ENCODE data around the gene BANK1. TPM values are rescaled to one million over a fixed set of nuclear protein-coding genes. Genes with fewer than 3 reads are reported as not detected.

The BANK1 gene
- total RNA-seq, 2 experiments from 2014 or later: not detected

DNA sequence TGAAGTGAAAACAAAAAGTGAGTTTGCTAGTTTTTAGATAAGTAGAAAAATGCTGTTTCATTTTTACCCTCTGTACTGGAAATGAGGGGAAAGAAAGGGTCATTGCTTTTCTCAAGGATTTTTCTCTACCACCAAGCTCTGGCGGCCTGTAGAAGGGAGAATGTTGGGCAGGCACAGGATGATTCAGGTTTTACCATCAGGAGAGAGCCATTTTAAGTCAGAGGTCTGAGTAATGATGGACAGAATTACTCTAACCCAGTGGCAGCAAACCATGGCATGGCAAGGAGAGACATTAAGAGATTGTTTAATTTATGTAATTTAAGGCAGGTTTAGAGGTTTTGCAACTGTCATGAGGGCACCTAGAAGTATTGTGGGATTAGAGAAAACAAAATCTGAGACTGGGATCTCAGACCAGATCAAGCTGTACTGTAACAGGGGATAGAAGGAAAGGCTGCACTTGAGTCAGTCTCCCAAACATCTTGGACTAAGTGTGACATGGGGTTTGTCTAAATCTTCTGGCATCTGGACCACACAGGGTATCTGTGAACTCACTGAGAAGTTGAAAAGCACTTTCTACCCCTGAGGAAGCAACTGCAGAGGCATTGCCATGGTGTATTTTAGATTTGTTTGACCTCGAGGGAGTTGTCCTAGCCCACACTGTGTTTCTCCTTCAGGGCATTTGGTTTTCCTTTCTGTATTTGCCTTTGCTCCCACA lies 81.6 kb downstream of the BANK1 start:
- no peak overlapping the region for H3K27ac ChIP-seq (ENCODE audit: low read depth, low read length, poor library complexity, severe bottlenecking)
- BruUV-seq (replicated peaks): no TSS peak
- H3K79me2 ChIP-seq (ENCODE audit: insufficient read depth, low read depth, low read length): no peaks in the 10 kb centered on the region
- no peaks in the 10 kb centered on the region for H3K36me3 ChIP-seq (ENCODE audit: insufficient read depth, low read length)
- H4K20me1 ChIP-seq (ENCODE audit: insufficient read depth, low read length): no peaks in the 10 kb centered on the region
- no peak overlapping the region for H3K4me3 ChIP-seq (ENCODE audit: low read depth, low read length, poor library complexity, severe bottlenecking)
- H3K4me1 ChIP-seq (ENCODE audit: insufficient read depth, low read length, poor library complexity, severe bottlenecking): no peaks in the 10 kb centered on the region
- POLR2A ChIA-PET: no interaction called here
- no peaks in the 10 kb centered on the region for H3K9me3 ChIP-seq (ENCODE audit: low read length)
- H3K4me2 ChIP-seq (ENCODE audit: low read length): no peak overlapping the region
- CTCF ChIA-PET (ENCODE audit: unreplicated experiment): no interaction called here
- no peak for DNase-seq (ENCODE audit: low spot score)
- H2AFZ ChIP-seq (ENCODE audit: low read length): no peak overlapping the region
- H3K9me2 ChIP-seq (ENCODE audit: insufficient read depth, low read length): no peaks in the 10 kb centered on the region
- TF ChIP-seq, protein P1, sequence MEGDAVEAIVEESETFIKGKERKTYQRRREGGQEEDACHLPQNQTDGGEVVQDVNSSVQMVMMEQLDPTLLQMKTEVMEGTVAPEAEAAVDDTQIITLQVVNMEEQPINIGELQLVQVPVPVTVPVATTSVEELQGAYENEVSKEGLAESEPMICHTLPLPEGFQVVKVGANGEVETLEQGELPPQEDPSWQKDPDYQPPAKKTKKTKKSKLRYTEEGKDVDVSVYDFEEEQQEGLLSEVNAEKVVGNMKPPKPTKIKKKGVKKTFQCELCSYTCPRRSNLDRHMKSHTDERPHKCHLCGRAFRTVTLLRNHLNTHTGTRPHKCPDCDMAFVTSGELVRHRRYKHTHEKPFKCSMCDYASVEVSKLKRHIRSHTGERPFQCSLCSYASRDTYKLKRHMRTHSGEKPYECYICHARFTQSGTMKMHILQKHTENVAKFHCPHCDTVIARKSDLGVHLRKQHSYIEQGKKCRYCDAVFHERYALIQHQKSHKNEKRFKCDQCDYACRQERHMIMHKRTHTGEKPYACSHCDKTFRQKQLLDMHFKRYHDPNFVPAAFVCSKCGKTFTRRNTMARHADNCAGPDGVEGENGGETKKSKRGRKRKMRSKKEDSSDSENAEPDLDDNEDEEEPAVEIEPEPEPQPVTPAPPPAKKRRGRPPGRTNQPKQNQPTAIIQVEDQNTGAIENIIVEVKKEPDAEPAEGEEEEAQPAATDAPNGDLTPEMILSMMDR (conservative IDR thresholded peaks at IDR 0.05; ENCODE audit: low read length): no peak
- no peak for TF ChIP-seq EZH2phosphoT487 (IDR thresholded peaks at IDR 0.05; ENCODE audit: borderline replicate concordance, low read depth, low read length)
- intact Hi-C loops (cut with micrococcal nuclease; ENCODE audit: unreplicated experiment): no loop called here

DNA sequence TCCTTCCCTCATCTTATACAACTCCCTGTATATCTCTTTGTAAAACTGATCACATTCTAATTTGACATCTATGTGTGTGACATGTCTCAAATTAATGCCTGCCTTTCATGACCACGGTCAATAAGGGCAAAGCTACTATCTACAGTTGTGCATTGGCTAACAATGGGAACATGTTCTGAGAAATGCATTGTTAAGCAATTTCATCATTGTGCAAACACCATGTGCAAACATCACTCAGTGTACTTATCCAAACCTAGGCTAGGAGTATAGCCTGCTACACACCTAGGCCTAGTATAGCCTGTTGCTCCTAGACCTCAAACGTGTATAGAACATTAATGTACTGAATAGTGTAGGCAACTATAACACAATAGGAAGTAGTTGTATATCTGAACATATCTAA lies 95.0 kb downstream of the BANK1 start:
- Histone ChIP-seq H3K4me3 (ENCODE audit: low read depth, low read length, poor library complexity, severe bottlenecking) (no peak overlapping the region), H3K4me1 (ENCODE audit: insufficient read depth, low read length, poor library complexity, severe bottlenecking) (no peaks in the 10 kb centered on the region), H2AFZ (ENCODE audit: low read length) (no peak overlapping the region), H3K9me2 (ENCODE audit: insufficient read depth, low read length) (no peaks in the 10 kb centered on the region), H3K4me2 (ENCODE audit: low read length) (no peak overlapping the region), H3K36me3 (ENCODE audit: insufficient read depth, low read length) (no peaks in the 10 kb centered on the region), H3K9me3 (ENCODE audit: low read length) (no peaks in the 10 kb centered on the region), H3K79me2 (ENCODE audit: insufficient read depth, low read depth, low read length) (no peaks in the 10 kb centered on the region), H4K20me1 (ENCODE audit: insufficient read depth, low read length) (no peaks in the 10 kb centered on the region), H3K27ac (ENCODE audit: low read depth, low read length, poor library complexity, severe bottlenecking) (no peak overlapping the region)
- no peak for DNase-seq (ENCODE audit: low spot score)
- ChIA-PET CTCF (ENCODE audit: unreplicated experiment) (no interaction called here), POLR2A (no interaction called here)
- TF ChIP-seq, protein P1 (conservative IDR thresholded peaks at IDR 0.05; ENCODE audit: low read length): no peak
- no peak for TF ChIP-seq EZH2phosphoT487 (IDR thresholded peaks at IDR 0.05; ENCODE audit: borderline replicate concordance, low read depth, low read length)
- intact Hi-C loops (cut with micrococcal nuclease; ENCODE audit: unreplicated experiment): no loop called here
- no TSS peak for BruUV-seq (replicated peaks)

DNA sequence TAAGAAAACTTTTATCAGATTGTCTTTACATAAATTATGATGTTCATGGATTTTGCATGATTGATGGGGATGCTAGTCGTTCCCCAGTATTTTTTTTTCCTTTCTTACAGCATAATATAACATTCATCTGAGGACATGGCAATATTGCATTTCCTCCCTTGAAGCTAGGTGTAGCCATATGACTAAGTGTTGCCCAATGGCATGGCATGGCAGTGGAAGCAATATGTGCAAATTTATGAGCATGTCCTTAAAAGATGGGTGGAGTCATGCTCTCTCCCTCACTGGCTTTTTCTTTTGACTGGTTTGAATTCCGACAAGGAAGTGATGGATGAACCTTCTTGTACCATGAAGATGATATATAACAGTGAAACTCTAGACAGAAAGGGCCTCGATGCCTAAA lies 96.3 kb downstream of the BANK1 start:
- Histone ChIP-seq H3K4me1 (ENCODE audit: insufficient read depth, low read length, poor library complexity, severe bottlenecking) (no peaks in the 10 kb centered on the region), H3K9me2 (ENCODE audit: insufficient read depth, low read length) (no peaks in the 10 kb centered on the region), H3K4me3 (ENCODE audit: low read depth, low read length, poor library complexity, severe bottlenecking) (no peak overlapping the region), H2AFZ (ENCODE audit: low read length) (no peak overlapping the region), H3K27ac (ENCODE audit: low read depth, low read length, poor library complexity, severe bottlenecking) (no peak overlapping the region), H3K79me2 (ENCODE audit: insufficient read depth, low read depth, low read length) (no peaks in the 10 kb centered on the region), H4K20me1 (ENCODE audit: insufficient read depth, low read length) (no peaks in the 10 kb centered on the region), H3K36me3 (ENCODE audit: insufficient read depth, low read length) (no peaks in the 10 kb centered on the region), H3K4me2 (ENCODE audit: low read length) (no peak overlapping the region), H3K9me3 (ENCODE audit: low read length) (no peaks in the 10 kb centered on the region)
- POLR2A ChIA-PET: interaction anchor here (0.6 to 1.0 kb wide), 3 partner anchors 24 to 1171 kb away, joined by 3 to 8 read pairs (median 5); no protein-coding TSS in a partner anchor
- TF ChIP-seq, protein P1 (conservative IDR thresholded peaks at IDR 0.05; ENCODE audit: low read length): no peak
- TF ChIP-seq EZH2phosphoT487 (IDR thresholded peaks at IDR 0.05; ENCODE audit: borderline replicate concordance, low read depth, low read length): no peak
- no TSS peak for BruUV-seq (replicated peaks)
- DNase-seq (ENCODE audit: low spot score): no peak
- CTCF ChIA-PET (ENCODE audit: unreplicated experiment): no interaction called here
- intact Hi-C loops (cut with micrococcal nuclease; ENCODE audit: unreplicated experiment): no loop called here
